IMR-90 (cell line): Measurements from ENCODE around the gene TRAPPC3L. TPM values are rescaled to one million over a fixed set of nuclear protein-coding genes. Genes with fewer than 3 reads are reported as not detected.

Experiments used
- ATAC-seq: fragments of 200-7000 bp; cut with Tn5 transposase; 2 replicates; pipeline ENCODE4 v1.9.1; 2020; ENCODE audit warnings: low read depth, mild to moderate bottlenecking, moderate library complexity
- BruUV-seq: library from RNA; stranded (reverse); fragments of 400-500 nt; replicated peaks from 2 replicates; lab custom pipeline; 2021; lab: Mats Ljungman, UMichigan
- CTCF ChIA-PET: fragments of 300-600 bp; formaldehyde crosslinking; extraction: SDS; loops from one replicate; lab custom pipeline; 2021; ENCODE audit warnings: antibody characterized with exemption; lab: Yijun Ruan, JAX
- POLR2A ChIA-PET: fragments of 300-600 bp; sonication (Branson Sonifier 250); formaldehyde crosslinking; loops from one replicate; lab custom pipeline; 2022; ENCODE audit warnings: antibody characterized with exemption; ENCODE audit not compliant: unreplicated experiment; lab: Charles Lee
- DNase-seq: peaks from one replicate; pipeline ENCODE4 v3.0.0; 2013
- H2AFZ ChIP-seq: replicated peaks from 2 replicates; pipeline ENCODE3; 2013; ENCODE audit warnings: low read length, mild to moderate bottlenecking; ENCODE audit not compliant: poor library complexity
- H2AK5ac ChIP-seq: 2 replicates; pipeline ENCODE4 v1.6.1; 2013; ENCODE audit warnings: low read depth, low read length, inconsistent platforms
- H2AK9ac ChIP-seq: replicated peaks from 2 replicates; pipeline ENCODE3; 2013; ENCODE audit warnings: mild to moderate bottlenecking, low read depth, low read length, moderate library complexity; ENCODE audit not compliant: poor library complexity
- H2BK120ac ChIP-seq: 2 replicates; pipeline ENCODE4 v1.6.1; 2013; ENCODE audit warnings: low read depth, low read length, inconsistent platforms
- H2BK15ac ChIP-seq: 3 replicates; pipeline ENCODE4 v1.6.1; 2013; ENCODE audit warnings: low read depth, low read length, inconsistent platforms
- H2BK20ac ChIP-seq: 2 replicates; pipeline ENCODE4 v1.6.1; 2013; ENCODE audit warnings: low read depth, mild to moderate bottlenecking, inconsistent platforms, low read length, moderate library complexity
- H2BK5ac ChIP-seq: 2 replicates; pipeline ENCODE4 v1.6.1; 2013; ENCODE audit warnings: mild to moderate bottlenecking, low read depth, low read length, inconsistent platforms; ENCODE audit not compliant: poor library complexity, severe bottlenecking
- H3K14ac ChIP-seq: replicated peaks from 2 replicates; pipeline ENCODE4 v1.6.1; 2013; ENCODE audit warnings: low read depth, low read length, inconsistent platforms
- H3K18ac ChIP-seq: 2 replicates; pipeline ENCODE4 v1.6.1; 2013; ENCODE audit warnings: low read depth, low read length, control low read depth
- H3K23ac ChIP-seq: 2 replicates; pipeline ENCODE4 v1.6.1; 2013; ENCODE audit warnings: low read depth, low read length, inconsistent platforms
- H3K27ac ChIP-seq: 2 replicates; pipeline ENCODE4 v1.5.1; 2013; ENCODE audit warnings: mild to moderate bottlenecking, control low read depth, low read length; ENCODE audit not compliant: insufficient read depth
- H3K27me3 ChIP-seq: 2 replicates; pipeline ENCODE4 v1.6.1; 2013; ENCODE audit warnings: low read length; ENCODE audit not compliant: control insufficient read depth, insufficient read depth
- H3K36me3 ChIP-seq: 2 replicates; pipeline ENCODE4 v1.6.1; 2013; ENCODE audit warnings: low read length, mixed read lengths; ENCODE audit not compliant: control insufficient read depth, insufficient read depth
- H3K4ac ChIP-seq: 2 replicates; pipeline ENCODE4 v1.6.1; 2013; ENCODE audit warnings: low read depth, low read length, inconsistent platforms
- H3K4me1 ChIP-seq: 2 replicates; pipeline ENCODE4 v1.6.1; 2013; ENCODE audit warnings: low read length, mixed read lengths; ENCODE audit not compliant: control insufficient read depth, insufficient read depth
- H3K4me2 ChIP-seq: 2 replicates; pipeline ENCODE4 v1.6.1; 2013; ENCODE audit warnings: low read depth, mild to moderate bottlenecking, control low read depth, low read length, moderate library complexity
- H3K4me3 ChIP-seq: 2 replicates; pipeline ENCODE4 v1.5.1; 2013; ENCODE audit warnings: low read depth, mild to moderate bottlenecking, control low read depth, low read length, moderate library complexity; ENCODE audit not compliant: insufficient read depth
- H3K56ac ChIP-seq: 2 replicates; pipeline ENCODE4 v1.6.1; 2013; ENCODE audit warnings: low read length, inconsistent platforms; ENCODE audit not compliant: insufficient read depth; ENCODE audit errors: extremely low read depth
- H3K79me1 ChIP-seq, 2 experiments: 2 replicates each; pipeline ENCODE4 v1.6.1; 2013; ENCODE audit warnings: low read length in 2 of 2, inconsistent platforms in 1 of 2, low read depth in 1 of 2
- H3K9ac ChIP-seq: 2 replicates; pipeline ENCODE4 v1.6.1; 2013; ENCODE audit warnings: low read depth, low read length, control low read depth
- H3K9me1 ChIP-seq: 2 replicates; pipeline ENCODE4 v1.6.1; 2013; ENCODE audit warnings: low read length, inconsistent platforms; ENCODE audit not compliant: insufficient read depth
- H3K9me3 ChIP-seq: 2 replicates; pipeline ENCODE4 v1.6.1; 2013; ENCODE audit warnings: low read length; ENCODE audit not compliant: control insufficient read depth, insufficient read depth
- H4K20me1 ChIP-seq: 2 replicates; pipeline ENCODE4 v1.6.1; 2013; ENCODE audit warnings: low read length, inconsistent platforms; ENCODE audit not compliant: insufficient read depth
- H4K5ac ChIP-seq: 2 replicates; pipeline ENCODE4 v1.6.1; 2013; ENCODE audit warnings: mild to moderate bottlenecking, low read depth, low read length, control low read depth
- H4K8ac ChIP-seq, 2 experiments: 2 replicates each; pipeline ENCODE4 v1.6.1; 2013; ENCODE audit warnings: low read depth in 2 of 2, low read length in 2 of 2, control low read depth in 1 of 2, inconsistent platforms in 1 of 2
- H4K91ac ChIP-seq: 2 replicates; pipeline ENCODE4 v1.6.1; 2013; ENCODE audit warnings: low read depth, low read length, inconsistent platforms; ENCODE audit not compliant: insufficient read depth
- MAFK ChIP-seq: IDR thresholded peaks from 2 replicates; pipeline ENCODE4 v1.6.1; 2012; ENCODE audit warnings: low read depth, low read length, improper control_type of control experiment
- WGBS, 2 experiments: methylation state at CpG; one replicate each; pipeline versions ENCODE4 v1.1.5 to v1.1.7; 2013; ENCODE audit warnings: missing lambda C conversion rate in 2 of 2; ENCODE audit not compliant: insufficient read length in 1 of 2; ENCODE audit errors: extremely low coverage in 2 of 2; 5-methylcytosine and 5-hydroxymethylcytosine counted together
- dilution Hi-C: fragments of 300-500 bp; cut with HindIII; formaldehyde crosslinking; loops from one replicate; pipeline ENCODE4 v1.14.3; 2018; ENCODE audit warnings: low sequenced_read_pairs; ENCODE audit not compliant: unreplicated experiment
- in situ Hi-C: fragments of 300-500 bp; cut with MboI; formaldehyde crosslinking; loops from 3 replicates; pipeline ENCODE4 v1.14.3; 2019; ENCODE audit warnings: low sequenced_read_pairs, inconsistent platforms, mixed read lengths
- intact Hi-C: fragments of 100-400 bp; cut with micrococcal nuclease; formaldehyde crosslinking; loops from 2 replicates; pipeline ENCODE4 v1.10.0; 2022
- polyA plus RNA-seq, 3 experiments: library from polyadenylated mRNA; depleted of rRNA; stranded (reverse); fragments of >200 nt; gene quantifications; 2 replicates each; pipeline ENCODE4 v1.2.3, GENCODE V29; 2012; ENCODE audit warnings: low replicate concordance in 1 of 3
- total RNA-seq: library from RNA; depleted of rRNA; stranded (reverse); fragments of >200 nt; gene quantifications from 2 replicates; pipeline ENCODE4 v1.2.3, GENCODE V29; 2012

TRAPPC3L gene
- total and polyA plus RNA-seq, 2 of the 4 experiments (the other 2 are of a cell fraction), result 0.03 TPM; not detected in 1

- dilution Hi-C loops, result no loop called here
- no peak overlapping the region for H2AK5ac ChIP-seq
- H3K9ac ChIP-seq, result no peak overlapping the region
- H3K4me2 ChIP-seq, result no peak overlapping the region
- H3K27ac ChIP-seq, result no peak overlapping the region
- H3K56ac ChIP-seq, result no peak overlapping the region
- no peak overlapping the region for H3K4me3 ChIP-seq
- BruUV-seq, result no TSS peak
- no peak; the same call in 1 of the 2 replicates for ATAC-seq
- H4K20me1 ChIP-seq, result no peaks in the 10 kb centered on the region
- H3K36me3 ChIP-seq, result peaks cover 3% of the 10 kb centered on the region
- no peak overlapping the region for H3K14ac ChIP-seq
- H2BK20ac ChIP-seq, result no peak overlapping the region
- no peak overlapping the region for H2AK9ac ChIP-seq
- H3K18ac ChIP-seq, result no peak overlapping the region
- no peak overlapping the region for H3K4ac ChIP-seq
- peaks cover 20 to 31% of the 10 kb centered on the region in 2 experiments for H3K79me1 ChIP-seq
- H4K91ac ChIP-seq, result no peak overlapping the region
- in situ Hi-C loops, result no loop called here
- H2BK5ac ChIP-seq, result no peak overlapping the region
- intact Hi-C loops, result no loop called here
- ChIA-PET POLR2A (no interaction called here), CTCF (no interaction called here)
- DNase-seq, result no peak
- WGBS, 2 experiments, result no CpG with 5 or more reads among the region's 4 CpGs
- no peak overlapping the region for H4K8ac ChIP-seq
- no peaks in the 10 kb centered on the region for H3K9me3 ChIP-seq
- H3K23ac ChIP-seq, result no peak overlapping the region
- no peaks in the 10 kb centered on the region for H3K27me3 ChIP-seq
- TF ChIP-seq MAFK, result no peak
- H3K9me1 ChIP-seq, result peaks cover 9% of the 10 kb centered on the region
- H4K5ac ChIP-seq, result no peak overlapping the region
- no peak overlapping the region for H2AFZ ChIP-seq
- no peaks in the 10 kb centered on the region for H3K4me1 ChIP-seq
- H2BK120ac ChIP-seq, result no peak overlapping the region
- no peak overlapping the region for H2BK15ac ChIP-seq
These were observed 26.7 kb downstream of the TRAPPC3L start for GRCh38 chr6:116518621-116519368.
